Kidney (tissue), 14 donors: ENCODE results near the gene ZNF440. TPM values are rescaled to one million over a fixed set of nuclear protein-coding genes. Genes with fewer than 3 reads are reported as not detected.
"Not testable (repeated sequence)": the region's sequence is repeated elsewhere in the genome, so short reads cannot be mapped to it uniquely, and the experiment has no call there.

Source experiments
- DNase-seq, 5 donors: peaks; one replicate each; pipeline ENCODE4 v3.0.0-alpha.2; 2013 to 2020
- FAIRE-seq: peaks from 2 replicates; lab custom pipeline; 2012; peaks lifted over from hg19 to GRCh38; lab: Jason Lieb, UNC
- H3K27ac ChIP-seq, 2 donors: one replicate each; pipeline ENCODE4 v1.7.0; 2013; ENCODE audit warnings: low read depth in 2 of 2, low read length in 2 of 2, inconsistent platforms in 1 of 2
- H3K27me3 ChIP-seq: one replicate; pipeline ENCODE4 v1.7.1; 2013; ENCODE audit warnings: low read length, inconsistent platforms; ENCODE audit not compliant: control insufficient read depth, insufficient read depth
- H3K36me3 ChIP-seq, 3 donors: one replicate each; pipeline versions ENCODE4 v1.7.0 to v1.7.1; 2013; ENCODE audit warnings: low read length in 3 of 3, control low read depth in 1 of 3, inconsistent platforms in 1 of 3; ENCODE audit not compliant: insufficient read depth in 3 of 3, control insufficient read depth in 2 of 3
- H3K4me1 ChIP-seq, 3 donors: one replicate each; pipeline versions ENCODE4 v1.7.0 to v1.7.1; 2013; ENCODE audit warnings: low read length in 3 of 3, inconsistent platforms in 1 of 3, low read depth in 1 of 3; ENCODE audit not compliant: control insufficient read depth in 2 of 3, insufficient read depth in 2 of 3
- H3K4me3 ChIP-seq, 3 donors: one replicate each; pipeline versions ENCODE4 v1.7.0 to v1.8.1; 2013; ENCODE audit warnings: low read length in 3 of 3, control low read depth in 1 of 3, inconsistent platforms in 1 of 3
- H3K9ac ChIP-seq, 3 donors: one replicate each; pipeline versions ENCODE4 v1.7.0 to v1.7.1; 2013; ENCODE audit warnings: low read length in 3 of 3, control low read depth in 1 of 3, inconsistent platforms in 1 of 3
- H3K9me3 ChIP-seq, 3 donors: one replicate each; pipeline versions ENCODE4 v1.7.0 to v1.7.1; 2013; ENCODE audit warnings: low read length in 3 of 3, control low read depth in 1 of 3, inconsistent platforms in 1 of 3; ENCODE audit not compliant: control insufficient read depth in 2 of 3, insufficient read depth in 1 of 3
- CTCF ChIP-seq: IDR thresholded peaks from 3 replicates; pipeline ENCODE4 v1.5.1; 2012; ENCODE audit warnings: mild to moderate bottlenecking, moderate library complexity, borderline replicate concordance; ENCODE audit not compliant: insufficient read depth; ENCODE audit errors: extremely low read depth
- intact Hi-C: fragments of 100-400 bp; cut with DNase I; formaldehyde crosslinking; loops from one replicate; pipeline ENCODE4 v1.11.1; 2022
- polyA plus RNA-seq: library from polyadenylated mRNA; stranded (reverse); fragments of 350-450 nt; fragmentation: Illumina TruSeq; extraction: RNeasy Lipid Tissue Mini Kit (QIAGEN cat#74804); gene quantifications from one replicate; pipeline ENCODE4 v1.2.3, GENCODE V29; 2014; ENCODE audit warnings: low read depth, low replicate concordance; ENCODE audit not compliant: insufficient read depth
- total RNA-seq: library from RNA; stranded (reverse); fragmentation: NEBNext Ultra II Directional; extraction: Animal tissue kit (Norgen Biotek cat#: 25700); gene quantifications from one replicate; pipeline ENCODE4 v1.2.1, GENCODE V29; 2021
- donor health status: control.
- donor health status: control.
- donor health status: control.
- donor health status: control.
- donor health status: control.
- donor health status: DM: yes; HTN: yes; CAD: no.
- donor health status: Normal renal cell carcinoma (clear cell type).

Gene ZNF440
- total and polyA plus RNA-seq, 2 donors from 2014 or later = 3.0 to 21.0 TPM

GRCh38 chr19:11856596-11857250, 42.6 kb downstream of the ZNF440 start:
- no peak overlapping the region for H3K27ac ChIP-seq
- H3K9ac ChIP-seq = no peak overlapping the region
- no peak overlapping the region for H3K4me3 ChIP-seq
- no peaks in the 10 kb centered on the region for H3K4me1 ChIP-seq
- no peaks in the 10 kb centered on the region for H3K27me3 ChIP-seq
- DNase-seq = no peak
- FAIRE-seq = no peak
- peaks cover 0 to 11% (median 9%) of the 10 kb centered on the region in 3 donors for H3K9me3 ChIP-seq
- H3K36me3 ChIP-seq = peaks cover 0 to 6% (median 0%) of the 10 kb centered on the region in 3 donors
- no peak for TF ChIP-seq CTCF
- intact Hi-C loops = no loop called here

DNA sequence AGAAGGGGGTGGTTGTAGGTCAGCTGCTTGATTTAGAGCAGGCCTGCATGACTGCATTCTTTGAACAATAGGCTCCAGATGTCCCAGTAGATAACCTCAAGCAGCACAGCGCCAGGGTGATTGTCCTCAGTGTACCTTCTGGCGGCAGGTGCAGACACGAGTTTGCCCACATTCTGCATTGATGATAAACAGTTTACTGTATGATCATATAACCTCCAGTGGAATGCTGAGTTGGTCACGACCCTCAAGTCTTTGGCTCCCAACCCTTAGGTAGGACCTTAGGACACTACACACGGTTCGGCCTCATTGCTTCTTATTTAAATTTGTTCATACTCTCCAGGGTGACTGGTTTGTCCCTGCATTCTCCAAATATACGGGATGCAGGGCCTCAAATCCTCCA, 46.6 kb downstream of the ZNF440 start:
- Histone ChIP-seq H3K36me3 (no peaks in the 10 kb centered on the region), H3K4me1 (no peaks in the 10 kb centered on the region), H3K4me3 (no peak overlapping the region), H3K9me3 (peaks cover 0 to 16% (median 3%) of the 10 kb centered on the region in 3 donors), H3K9ac (no peak overlapping the region), H3K27me3 (no peaks in the 10 kb centered on the region), H3K27ac (no peak overlapping the region)
- FAIRE-seq (no peak), DNase-seq (no peak)
- no peak for TF ChIP-seq CTCF
- intact Hi-C loops = no loop called here

GRCh38 chr19:11861301-11861700, 47.2 kb downstream of the ZNF440 start:
- peaks cover 2 to 16% (median 3%) of the 10 kb centered on the region in 3 donors for H3K9me3 ChIP-seq
- H3K27ac ChIP-seq = no peak overlapping the region
- H3K27me3 ChIP-seq = no peaks in the 10 kb centered on the region
- intact Hi-C loops = no loop called here
- no peaks in the 10 kb centered on the region for H3K4me1 ChIP-seq
- no peak for DNase-seq
- no peak for TF ChIP-seq CTCF
- no peak for FAIRE-seq
- H3K4me3 ChIP-seq = no peak overlapping the region
- H3K9ac ChIP-seq = no peak overlapping the region
- peaks cover 0 to 2% (median 0%) of the 10 kb centered on the region in 3 donors for H3K36me3 ChIP-seq

DNA sequence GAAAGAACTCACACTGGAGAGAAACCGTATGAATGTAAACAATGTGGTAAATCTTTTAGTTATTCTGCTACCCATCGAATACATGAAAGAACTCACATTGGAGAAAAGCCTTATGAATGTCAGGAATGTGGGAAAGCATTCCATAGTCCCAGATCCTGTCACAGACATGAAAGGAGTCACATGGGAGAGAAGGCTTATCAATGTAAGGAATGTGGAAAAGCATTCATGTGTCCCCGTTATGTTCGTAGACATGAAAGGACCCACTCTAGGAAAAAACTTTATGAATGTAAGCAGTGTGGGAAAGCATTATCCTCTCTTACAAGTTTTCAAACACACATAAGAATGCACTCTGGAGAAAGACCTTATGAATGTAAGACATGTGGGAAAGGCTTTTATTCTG, 53.7 kb downstream of the ZNF440 start:
- H3K27me3 ChIP-seq, FAIRE-seq, H3K27ac ChIP-seq, H3K4me3 ChIP-seq, H3K9ac ChIP-seq, H3K4me1 ChIP-seq, intact Hi-C loops, DNase-seq: not testable (repeated sequence)
- H3K9me3 ChIP-seq = peaks cover 22 to 36% (median 29%) of the 10 kb centered on the region in 3 donors
- H3K36me3 ChIP-seq = peaks cover 18 to 27% (median 18%) of the 10 kb centered on the region in 3 donors
